ENCODE results near the gene ALKBH5. TPM values are rescaled to one million over a fixed set of nuclear protein-coding genes. Genes with fewer than 3 reads are reported as not detected.

ALKBH5 gene
- total RNA-seq, 1 experiment from 2014 or later = 94.5 TPM

GRCh38 chr17:18190628-18191235, 7.1 kb downstream of the ALKBH5 start:
- no TSS peak for BruUV-seq (replicated peaks)
- ChIA-PET POLR2A (no interaction called here), CTCF (no interaction called here)
- H3K4me3 ChIP-seq (ENCODE audit: low read depth in 2 of 2, low read length in 2 of 2) = no peak overlapping the region
- intact Hi-C loops (cut with micrococcal nuclease; ENCODE audit: unreplicated experiment) (no loop called here), in situ Hi-C loops (cut with HindIII; ENCODE audit: low pct_unique_long_range_greater_than_20kb, low sequenced_read_pairs) (no loop called here)
- no peak for ATAC-seq
- H3K4me1 ChIP-seq (ENCODE audit: control insufficient read depth, insufficient read depth, low read length) = peaks cover 34% of the 10 kb centered on the region
- H3K27ac ChIP-seq (ENCODE audit: low read length) = no peak overlapping the region
- no peaks in the 10 kb centered on the region for H3K9me3 ChIP-seq (ENCODE audit: control insufficient read depth, insufficient read depth, low read depth, low read length)
- H3K27me3 ChIP-seq (ENCODE audit: control insufficient read depth, insufficient read depth, low read length) = no peaks in the 10 kb centered on the region
- TF ChIP-seq POLR2AphosphoS5 (IDR thresholded peaks at IDR 0.05; ENCODE audit: low read depth, low read length) (no peak), SIN3A (IDR thresholded peaks at IDR 0.05; ENCODE audit: borderline replicate concordance, insufficient read depth, low read depth, low read length) (no peak), TCF7L2 (IDR thresholded peaks at IDR 0.05; ENCODE audit: low read depth, low read length) (no peak)
- TF ChIP-seq, protein P1, sequence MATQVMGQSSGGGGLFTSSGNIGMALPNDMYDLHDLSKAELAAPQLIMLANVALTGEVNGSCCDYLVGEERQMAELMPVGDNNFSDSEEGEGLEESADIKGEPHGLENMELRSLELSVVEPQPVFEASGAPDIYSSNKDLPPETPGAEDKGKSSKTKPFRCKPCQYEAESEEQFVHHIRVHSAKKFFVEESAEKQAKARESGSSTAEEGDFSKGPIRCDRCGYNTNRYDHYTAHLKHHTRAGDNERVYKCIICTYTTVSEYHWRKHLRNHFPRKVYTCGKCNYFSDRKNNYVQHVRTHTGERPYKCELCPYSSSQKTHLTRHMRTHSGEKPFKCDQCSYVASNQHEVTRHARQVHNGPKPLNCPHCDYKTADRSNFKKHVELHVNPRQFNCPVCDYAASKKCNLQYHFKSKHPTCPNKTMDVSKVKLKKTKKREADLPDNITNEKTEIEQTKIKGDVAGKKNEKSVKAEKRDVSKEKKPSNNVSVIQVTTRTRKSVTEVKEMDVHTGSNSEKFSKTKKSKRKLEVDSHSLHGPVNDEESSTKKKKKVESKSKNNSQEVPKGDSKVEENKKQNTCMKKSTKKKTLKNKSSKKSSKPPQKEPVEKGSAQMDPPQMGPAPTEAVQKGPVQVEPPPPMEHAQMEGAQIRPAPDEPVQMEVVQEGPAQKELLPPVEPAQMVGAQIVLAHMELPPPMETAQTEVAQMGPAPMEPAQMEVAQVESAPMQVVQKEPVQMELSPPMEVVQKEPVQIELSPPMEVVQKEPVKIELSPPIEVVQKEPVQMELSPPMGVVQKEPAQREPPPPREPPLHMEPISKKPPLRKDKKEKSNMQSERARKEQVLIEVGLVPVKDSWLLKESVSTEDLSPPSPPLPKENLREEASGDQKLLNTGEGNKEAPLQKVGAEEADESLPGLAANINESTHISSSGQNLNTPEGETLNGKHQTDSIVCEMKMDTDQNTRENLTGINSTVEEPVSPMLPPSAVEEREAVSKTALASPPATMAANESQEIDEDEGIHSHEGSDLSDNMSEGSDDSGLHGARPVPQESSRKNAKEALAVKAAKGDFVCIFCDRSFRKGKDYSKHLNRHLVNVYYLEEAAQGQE (IDR thresholded peaks at IDR 0.05; ENCODE audit: insufficient read depth in 1 of 2, low read depth in 2 of 2, low read length in 1 of 2) = no peak
- TF ChIP-seq, protein P2, sequence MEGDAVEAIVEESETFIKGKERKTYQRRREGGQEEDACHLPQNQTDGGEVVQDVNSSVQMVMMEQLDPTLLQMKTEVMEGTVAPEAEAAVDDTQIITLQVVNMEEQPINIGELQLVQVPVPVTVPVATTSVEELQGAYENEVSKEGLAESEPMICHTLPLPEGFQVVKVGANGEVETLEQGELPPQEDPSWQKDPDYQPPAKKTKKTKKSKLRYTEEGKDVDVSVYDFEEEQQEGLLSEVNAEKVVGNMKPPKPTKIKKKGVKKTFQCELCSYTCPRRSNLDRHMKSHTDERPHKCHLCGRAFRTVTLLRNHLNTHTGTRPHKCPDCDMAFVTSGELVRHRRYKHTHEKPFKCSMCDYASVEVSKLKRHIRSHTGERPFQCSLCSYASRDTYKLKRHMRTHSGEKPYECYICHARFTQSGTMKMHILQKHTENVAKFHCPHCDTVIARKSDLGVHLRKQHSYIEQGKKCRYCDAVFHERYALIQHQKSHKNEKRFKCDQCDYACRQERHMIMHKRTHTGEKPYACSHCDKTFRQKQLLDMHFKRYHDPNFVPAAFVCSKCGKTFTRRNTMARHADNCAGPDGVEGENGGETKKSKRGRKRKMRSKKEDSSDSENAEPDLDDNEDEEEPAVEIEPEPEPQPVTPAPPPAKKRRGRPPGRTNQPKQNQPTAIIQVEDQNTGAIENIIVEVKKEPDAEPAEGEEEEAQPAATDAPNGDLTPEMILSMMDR (IDR thresholded peaks at IDR 0.05) = no peak
- peaks cover 9% of the 10 kb centered on the region for H3K36me3 ChIP-seq (ENCODE audit: control insufficient read depth, insufficient read depth, low read length)
- DNase-seq (ENCODE audit: low read depth, low spot score) = no peak

DNA sequence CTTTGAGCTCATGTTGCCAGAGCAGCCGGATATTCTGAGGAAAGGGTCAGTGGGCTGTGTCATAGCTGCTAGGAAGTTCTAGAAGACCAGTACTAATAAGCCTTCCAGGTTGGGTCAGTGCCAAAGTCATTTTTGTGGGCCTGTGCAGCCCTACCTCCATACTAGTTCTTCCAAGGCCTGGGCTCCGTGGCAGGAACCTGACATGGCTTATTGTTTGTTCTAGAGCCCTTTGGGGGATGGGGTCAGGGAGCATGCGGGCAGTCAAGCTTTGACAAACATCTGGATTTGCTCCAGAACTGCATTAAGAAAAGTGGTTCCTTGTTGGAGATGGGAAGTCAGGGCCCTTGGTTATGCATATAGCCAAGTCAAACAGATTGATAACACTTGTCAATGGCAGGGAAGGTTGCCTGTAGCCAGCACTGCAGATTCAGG, 7.6 kb downstream of the ALKBH5 start:
- ChIA-PET CTCF (no interaction called here), POLR2A (no interaction called here)
- ATAC-seq = no peak
- peaks cover 14% of the 10 kb centered on the region for H3K36me3 ChIP-seq (ENCODE audit: control insufficient read depth, insufficient read depth, low read length)
- BruUV-seq (replicated peaks) = no TSS peak
- peaks cover 34% of the 10 kb centered on the region for H3K4me1 ChIP-seq (ENCODE audit: control insufficient read depth, insufficient read depth, low read length)
- DNase-seq (ENCODE audit: low read depth, low spot score) = no peak
- intact Hi-C loops (cut with micrococcal nuclease; ENCODE audit: unreplicated experiment) (no loop called here), in situ Hi-C loops (cut with HindIII; ENCODE audit: low pct_unique_long_range_greater_than_20kb, low sequenced_read_pairs) (no loop called here)
- no peak overlapping the region for H3K4me3 ChIP-seq (ENCODE audit: low read depth in 2 of 2, low read length in 2 of 2)
- no peaks in the 10 kb centered on the region for H3K27me3 ChIP-seq (ENCODE audit: control insufficient read depth, insufficient read depth, low read length)
- H3K9me3 ChIP-seq (ENCODE audit: control insufficient read depth, insufficient read depth, low read depth, low read length) = no peaks in the 10 kb centered on the region
- H3K27ac ChIP-seq (ENCODE audit: low read length) = no peak overlapping the region
- no peak for TF ChIP-seq SIN3A (IDR thresholded peaks at IDR 0.05; ENCODE audit: borderline replicate concordance, insufficient read depth, low read depth, low read length)
- TF ChIP-seq, protein P2 (IDR thresholded peaks at IDR 0.05) = no peak
- TF ChIP-seq, protein P1 (IDR thresholded peaks at IDR 0.05; ENCODE audit: insufficient read depth in 1 of 2, low read depth in 2 of 2, low read length in 1 of 2) = no peak
- no peak for TF ChIP-seq TCF7L2 (IDR thresholded peaks at IDR 0.05; ENCODE audit: low read depth, low read length)
- TF ChIP-seq POLR2AphosphoS5 (IDR thresholded peaks at IDR 0.05; ENCODE audit: low read depth, low read length) = no peak
